H1 (cell line): ENCODE measurements around the gene CELA1. TPM values are rescaled to one million over a fixed set of nuclear protein-coding genes. Genes with fewer than 3 reads are reported as not detected.

Experiments used
- CTCF ChIA-PET: fragments of 300-600 bp; sonication (Branson Sonifier 250); formaldehyde crosslinking; loops from one replicate; lab custom pipeline; 2021; ENCODE audit not compliant: partially characterized antibody; lab: Charles Lee
- POLR2A ChIA-PET: fragments of 300-600 bp; sonication (Branson Sonifier 250); formaldehyde crosslinking; loops from one replicate; lab custom pipeline; 2021; ENCODE audit warnings: inconsistent platforms; ENCODE audit not compliant: partially characterized antibody; lab: Charles Lee
- DNase-seq, 2 experiments: peaks; one replicate each; pipeline versions ENCODE4 v3.0.0 to v3.0.0-alpha.2; 2010 to 2022; ENCODE audit warnings: low spot score in 2 of 2, low read depth in 1 of 2, mixed read lengths in 1 of 2
- FAIRE-seq: peaks from 2 replicates; lab custom pipeline; 2011; peaks lifted over from hg19 to GRCh38; lab: Jason Lieb, UNC
- H2AFZ ChIP-seq: 2 replicates; pipeline ENCODE4 v1.8.1; 2012; ENCODE audit warnings: low read length, inconsistent platforms
- H2AK5ac ChIP-seq: 2 replicates; pipeline ENCODE4 v1.6.1; 2013; ENCODE audit warnings: low read depth, low read length
- H2BK120ac ChIP-seq: replicated peaks from 2 replicates; pipeline ENCODE3; 2013; ENCODE audit warnings: low read depth, low read length, inconsistent platforms
- H2BK12ac ChIP-seq: 2 replicates; pipeline ENCODE4 v1.6.1; 2013; ENCODE audit warnings: low read depth, low read length
- H2BK15ac ChIP-seq: 2 replicates; pipeline ENCODE4 v1.6.1; 2013; ENCODE audit warnings: low read length
- H2BK20ac ChIP-seq: 2 replicates; pipeline ENCODE4 v1.6.1; 2013; ENCODE audit warnings: low read length
- H2BK5ac ChIP-seq: 2 replicates; pipeline ENCODE4 v1.6.1; 2013; ENCODE audit warnings: low read depth, low read length
- H3K14ac ChIP-seq: 2 replicates; pipeline ENCODE4 v1.6.1; 2013; ENCODE audit warnings: inconsistent platforms; ENCODE audit not compliant: insufficient read length
- H3K18ac ChIP-seq: 2 replicates; pipeline ENCODE4 v1.6.1; 2013; ENCODE audit warnings: low read length; ENCODE audit errors: extremely low read depth
- H3K23ac ChIP-seq: 2 replicates; pipeline ENCODE4 v1.6.1; 2013; ENCODE audit warnings: inconsistent platforms; ENCODE audit not compliant: insufficient read length
- H3K23me2 ChIP-seq: 2 replicates; pipeline ENCODE4 v1.6.1; 2013; ENCODE audit warnings: low read depth, low read length
- H3K27ac ChIP-seq: 2 replicates; pipeline ENCODE4 v1.6.1; 2011; ENCODE audit warnings: low read depth, low read length, inconsistent platforms
- H3K27me3 ChIP-seq, 4 experiments: replicated peaks in 1 of 4; 1 replicate in 1 of 4; 2 replicates in 3 of 4; pipeline versions ENCODE4 v1.6.1 to v1.8.1; 2011 to 2013; ENCODE audit warnings: low read length in 3 of 4, mild to moderate bottlenecking in 3 of 4, inconsistent platforms in 2 of 4, mixed read lengths in 2 of 4, moderate library complexity in 1 of 4; ENCODE audit not compliant: control insufficient read depth in 3 of 4, insufficient read depth in 3 of 4; ENCODE audit errors: extremely low read depth in 1 of 4
- H3K36me3 ChIP-seq, 4 experiments: 2 replicates each; pipeline versions ENCODE4 v1.6.1 to v1.8.1; 2011 to 2013; ENCODE audit warnings: mild to moderate bottlenecking in 4 of 4, low read length in 3 of 4, moderate library complexity in 2 of 4, control low read depth in 1 of 4, inconsistent platforms in 1 of 4; ENCODE audit not compliant: insufficient read depth in 4 of 4, control insufficient read depth in 2 of 4
- H3K4ac ChIP-seq: replicated peaks from 2 replicates; pipeline ENCODE3; 2013; ENCODE audit warnings: low read length, low read depth, mixed read lengths, inconsistent platforms; ENCODE audit not compliant: insufficient read length
- H3K4me1 ChIP-seq, 4 experiments: replicated peaks in 1 of 4; 1 replicate in 1 of 4; 2 replicates in 3 of 4; pipeline versions ENCODE4 v1.6.1 to v1.8.1; 2011 to 2013; ENCODE audit warnings: low read length in 3 of 4, inconsistent platforms in 2 of 4, mixed read lengths in 1 of 4; ENCODE audit not compliant: insufficient read depth in 4 of 4, control insufficient read depth in 3 of 4
- H3K4me2 ChIP-seq, 2 experiments: 2 replicates each; pipeline versions ENCODE4 v1.6.1 to v1.8.1; 2011 to 2013; ENCODE audit warnings: low read depth in 2 of 2, low read length in 2 of 2, control low read depth in 1 of 2, inconsistent platforms in 1 of 2, mild to moderate bottlenecking in 1 of 2; ENCODE audit not compliant: insufficient read depth in 1 of 2
- H3K4me3 ChIP-seq, 4 experiments: fragments of 200-600, 300-600 bp in 1 of 4; sonication (generic), shearing (Covaris generic), sonication (Bioruptor Twin) in 1 of 4; 2 replicates each; pipeline versions ENCODE4 v1.5.1 to v1.8.1; 2011 to 2016; ENCODE audit warnings: low read length in 4 of 4, low read depth in 3 of 4, control low read depth in 2 of 4, inconsistent platforms in 2 of 4, mild to moderate bottlenecking in 2 of 4, mixed read lengths in 1 of 4, moderate library complexity in 1 of 4; ENCODE audit not compliant: insufficient read depth in 2 of 4; ENCODE audit errors: extremely low read depth in 1 of 4
- H3K56ac ChIP-seq: replicated peaks from 2 replicates; pipeline ENCODE3; 2013; ENCODE audit warnings: low read depth, mild to moderate bottlenecking, mixed read lengths, low read length, inconsistent platforms; ENCODE audit not compliant: insufficient read length
- H3K79me1 ChIP-seq: 2 replicates; pipeline ENCODE4 v1.6.1; 2013; ENCODE audit warnings: low read depth, low read length, control low read depth
- H3K79me2 ChIP-seq, 2 experiments: 2 replicates each; pipeline versions ENCODE4 v1.6.1 to v1.8.1; 2012 to 2013; ENCODE audit warnings: low read length in 2 of 2, mild to moderate bottlenecking in 2 of 2, inconsistent platforms in 1 of 2; ENCODE audit not compliant: insufficient read depth in 2 of 2, control insufficient read depth in 1 of 2
- H3K9ac ChIP-seq, 4 experiments: replicated peaks in 1 of 4; 1 replicate in 1 of 4; 2 replicates in 3 of 4; pipeline versions ENCODE4 v1.6.1 to v1.8.1; 2011 to 2013; ENCODE audit warnings: low read depth in 3 of 4, low read length in 3 of 4, control low read depth in 2 of 4, mild to moderate bottlenecking in 2 of 4, moderate library complexity in 2 of 4, inconsistent platforms in 1 of 4; ENCODE audit errors: extremely low read depth in 1 of 4
- H3K9me3 ChIP-seq, 2 experiments: 2 replicates each; pipeline versions ENCODE4 v1.6.1 to v1.8.1; 2012 to 2013; ENCODE audit warnings: mild to moderate bottlenecking in 2 of 2, moderate library complexity in 2 of 2, control low read depth in 1 of 2, inconsistent platforms in 1 of 2, low read depth in 1 of 2, low read length in 1 of 2, mixed read lengths in 1 of 2; ENCODE audit not compliant: insufficient read depth in 2 of 2
- H4K20me1 ChIP-seq, 2 experiments: replicated peaks in 1 of 2; 2 replicates each; pipeline versions ENCODE3 to v1.8.1; 2011 to 2013; ENCODE audit warnings: inconsistent platforms in 2 of 2, low read length in 2 of 2, mild to moderate bottlenecking in 1 of 2; ENCODE audit not compliant: insufficient read depth in 2 of 2, control insufficient read depth in 1 of 2
- H4K5ac ChIP-seq: 2 replicates; pipeline ENCODE4 v1.6.1; 2013; ENCODE audit warnings: low read length, low read depth, mixed read lengths, inconsistent platforms; ENCODE audit not compliant: insufficient read length
- H4K8ac ChIP-seq: 2 replicates; pipeline ENCODE4 v1.8.0; 2013; ENCODE audit warnings: mild to moderate bottlenecking, moderate library complexity, low read length, inconsistent platforms; ENCODE audit not compliant: insufficient read depth; ENCODE audit errors: extremely low read depth
- H4K91ac ChIP-seq: replicated peaks from 2 replicates; pipeline ENCODE3; 2013; ENCODE audit warnings: low read length, mixed read lengths, inconsistent platforms; ENCODE audit not compliant: insufficient read length
- BCL11A ChIP-seq, 2 experiments: IDR thresholded peaks; one replicate each; pipeline ENCODE4 v1.6.1; 2011; ENCODE audit warnings: low read depth in 2 of 2, low read length in 2 of 2, mild to moderate bottlenecking in 2 of 2
- CEBPB ChIP-seq: IDR thresholded peaks from 2 replicates; pipeline ENCODE4 v1.6.1; 2012; ENCODE audit warnings: low read depth, low read length
- CHD2 ChIP-seq: IDR thresholded peaks from 2 replicates; pipeline ENCODE4 v1.6.1; 2012; ENCODE audit warnings: low read length, improper control_type of control experiment
- EP300 ChIP-seq, 2 experiments: IDR thresholded peaks; 1 replicate in 1 of 2; 2 replicates in 1 of 2; pipeline ENCODE4 v1.6.1; 2011 to 2012; ENCODE audit warnings: low read depth in 2 of 2, low read length in 2 of 2, mild to moderate bottlenecking in 2 of 2, borderline replicate concordance in 1 of 2, inconsistent platforms in 1 of 2, moderate library complexity in 1 of 2
- GABPA ChIP-seq: IDR thresholded peaks from 2 replicates; pipeline ENCODE4 v1.6.1; 2011; ENCODE audit warnings: mild to moderate bottlenecking, low read length, moderate library complexity, borderline replicate concordance; ENCODE audit not compliant: insufficient read depth
- HDAC2 ChIP-seq, 2 experiments: fragments of 300-600 bp in 1 of 2; sonication (generic) in 1 of 2; IDR thresholded peaks; 2 replicates each; pipeline ENCODE4 v1.6.1; 2011 to 2012; ENCODE audit warnings: low read depth in 2 of 2, low read length in 2 of 2, mild to moderate bottlenecking in 2 of 2, moderate library complexity in 2 of 2, borderline replicate concordance in 1 of 2, inconsistent platforms in 1 of 2
- MAX ChIP-seq: IDR thresholded peaks from 2 replicates; pipeline ENCODE4 v1.6.1; 2012; ENCODE audit warnings: inconsistent platforms
- NANOG ChIP-seq: IDR thresholded peaks from 2 replicates; pipeline ENCODE4 v1.6.1; 2011; ENCODE audit warnings: low read length, low read depth, mild to moderate bottlenecking, inconsistent platforms; ENCODE audit not compliant: insufficient read depth, poor library complexity, severe bottlenecking
- PHF8 ChIP-seq: fragments of 200-600 bp; sonication (generic); conservative IDR thresholded peaks from 2 replicates; pipeline ENCODE4 v1.7.1; 2012; ENCODE audit warnings: low read depth, mild to moderate bottlenecking, inconsistent platforms, low read length, moderate library complexity
- SIN3A ChIP-seq, 2 experiments: IDR thresholded peaks in 1 of 2; conservative IDR thresholded peaks in 1 of 2; 2 replicates each; pipeline ENCODE4 v1.6.1; 2011 to 2012; ENCODE audit warnings: low read length in 2 of 2, improper control_type of control experiment in 1 of 2, low read depth in 1 of 2, mild to moderate bottlenecking in 1 of 2
- SP2 ChIP-seq: IDR thresholded peaks from 2 replicates; pipeline ENCODE4 v1.6.1; 2012; ENCODE audit warnings: mild to moderate bottlenecking, low read length, inconsistent platforms
- SRF ChIP-seq: IDR thresholded peaks from 2 replicates; pipeline ENCODE4 v1.6.1; 2011; ENCODE audit warnings: mild to moderate bottlenecking, low read depth, low read length, moderate library complexity
- TEAD4 ChIP-seq: IDR thresholded peaks from 2 replicates; pipeline ENCODE4 v1.6.1; 2012; ENCODE audit warnings: low read depth, low read length, inconsistent platforms, mixed read lengths
- WGBS, 2 experiments: shearing (Covaris generic) in 1 of 2; methylation state at CpG; one replicate each; pipeline versions ENCODE4 v1.1.6 to v1.1.7; 2013 to 2015; ENCODE audit warnings: low lambda C conversion rate in 2 of 2, mixed read lengths in 2 of 2, inconsistent platforms in 1 of 2, low coverage in 1 of 2, missing lambda C conversion rate in 1 of 2; ENCODE audit not compliant: insufficient replicate concordance in 2 of 2, insufficient coverage in 1 of 2, insufficient read length in 1 of 2; ENCODE audit errors: extremely low coverage in 1 of 2, missing lambda C conversion rate in 1 of 2; 5-methylcytosine and 5-hydroxymethylcytosine counted together
- polyA plus RNA-seq, 7 experiments: library from polyadenylated mRNA; depleted of rRNA in 3 of 7; stranded (reverse) in 5 of 7; unstranded in 2 of 7; fragments of >200 nt in 5 of 7; fragments of 200-250 nt in 2 of 7; gene quantifications; 1 replicate in 5 of 7; 2 replicates in 1 of 7; 4 replicates in 1 of 7; pipeline versions ENCODE4 v1.2.1 to v1.2.3, GENCODE V29; 2011 to 2013; ENCODE audit warnings: missing spikeins in 2 of 7, mixed read lengths in 2 of 7
- total RNA-seq: library from RNA; stranded (reverse); fragmentation: NEBNext Ultra II Directional; extraction: Animal tissue kit (Norgen Biotek cat#: 25700); gene quantifications from 2 replicates; pipeline ENCODE4 v1.2.1, GENCODE V29; 2021

The CELA1 gene
- total and polyA plus RNA-seq, 2 of the 8 experiments (the other 6 are each of a cell fraction or from before 2014, with no cell fraction given): 0.09 TPM; not detected in 1

GRCh38 chr12:51373187-51373586 lies 26.7 kb upstream of the CELA1 start:
- Histone ChIP-seq H2BK20ac (no peak overlapping the region), H3K36me3 (peaks cover 0 to 8% (median 3%) of the 10 kb centered on the region in 4 experiments; a peak in 5 of 8 replicates), H2BK15ac (no peak overlapping the region), H3K4ac (no peak overlapping the region), H4K8ac (no peak overlapping the region), H3K23ac (no peak overlapping the region), H4K20me1 (no peaks in the 10 kb centered on the region), H3K18ac (no peak overlapping the region), H3K9me3 (no peaks in the 10 kb centered on the region), H2BK5ac (no peak overlapping the region), H3K79me2 (no peaks in the 10 kb centered on the region), H4K5ac (no peak overlapping the region), H2BK120ac (no peak overlapping the region), H2BK12ac (no peak overlapping the region), H3K27me3 (no peaks in the 10 kb centered on the region), H2AFZ (no peak overlapping the region), H3K4me2 (no peak overlapping the region), H4K91ac (no peak overlapping the region), H3K27ac (no peak overlapping the region), H3K4me3 (no peak overlapping the region), H3K14ac (no peak overlapping the region), H3K4me1 (peaks cover 0 to 6% (median 3%) of the 10 kb centered on the region in 4 experiments; a peak in 2 of 7 replicates), H3K23me2 (no peaks in the 10 kb centered on the region; the same call in 1 of the 2 replicates), H3K79me1 (no peaks in the 10 kb centered on the region), H3K9ac (no peak overlapping the region), H3K56ac (no peak overlapping the region), H2AK5ac (no peak overlapping the region)
- ChIA-PET CTCF (interaction anchor here (0.7 to 2.2 kb wide), 6 partner anchors 8 to 32 kb away, joined by 3 to 6 read pairs (median 4); no protein-coding TSS in a partner anchor), POLR2A (interaction anchor here (1.2 kb wide), 1 partner anchor 14 kb away, joined by 4 read pairs; no protein-coding TSS in a partner anchor)
- FAIRE-seq: no peak
- 85% methylated on average over 3 of the region's 3 CpGs; no CpG with 5 or more reads in 1 of the 2 experiments for WGBS, 2 experiments
- DNase-seq: no peak
- no peak for TF ChIP-seq MAX
- TF ChIP-seq SIN3A (conservative IDR thresholded peaks at IDR 0.05 in 1 of 2, IDR thresholded peaks at IDR 0.05 in 1 of 2; ENCODE audit: low read depth in 1 of 2, low read length in 2 of 2): no peak
- TF ChIP-seq SP2: no peak
- TF ChIP-seq CHD2: no peak
- no peak for TF ChIP-seq BCL11A (IDR thresholded peaks at IDR 0.05; ENCODE audit: low read depth in 2 of 2, low read length in 2 of 2)
- no peak for TF ChIP-seq TEAD4
- TF ChIP-seq PHF8: no peak
- no peak for TF ChIP-seq GABPA
- TF ChIP-seq SRF: no peak
- TF ChIP-seq EP300 (IDR thresholded peaks at IDR 0.05; ENCODE audit: borderline replicate concordance in 1 of 2, low read depth in 2 of 2, low read length in 2 of 2): no peak
- TF ChIP-seq HDAC2 (IDR thresholded peaks at IDR 0.05; ENCODE audit: borderline replicate concordance in 1 of 2, low read depth in 2 of 2, low read length in 2 of 2): no peak
- no peak for TF ChIP-seq NANOG
- TF ChIP-seq CEBPB: no peak
